Smooth muscle cell of the brain vasculature (primary cell): ENCODE results near the gene ITGA2B.
A peak's percentile ranks its signal among the peaks of the same experiment; 100 is the strongest.
"Not testable (repeated sequence)": the region's sequence is repeated elsewhere in the genome, so short reads cannot be mapped to it uniquely, and the experiment has no call there.

Source experiments
- DNase-seq: peaks from one replicate; pipeline ENCODE4 v3.0.0-alpha.2; 2012; ENCODE audit warnings: low read depth, low spot score

ITGA2B gene

GRCh38 chr17:44390250-44390870, 911 bp upstream of the ITGA2B start:
- DNase-seq: no peak

DNA sequence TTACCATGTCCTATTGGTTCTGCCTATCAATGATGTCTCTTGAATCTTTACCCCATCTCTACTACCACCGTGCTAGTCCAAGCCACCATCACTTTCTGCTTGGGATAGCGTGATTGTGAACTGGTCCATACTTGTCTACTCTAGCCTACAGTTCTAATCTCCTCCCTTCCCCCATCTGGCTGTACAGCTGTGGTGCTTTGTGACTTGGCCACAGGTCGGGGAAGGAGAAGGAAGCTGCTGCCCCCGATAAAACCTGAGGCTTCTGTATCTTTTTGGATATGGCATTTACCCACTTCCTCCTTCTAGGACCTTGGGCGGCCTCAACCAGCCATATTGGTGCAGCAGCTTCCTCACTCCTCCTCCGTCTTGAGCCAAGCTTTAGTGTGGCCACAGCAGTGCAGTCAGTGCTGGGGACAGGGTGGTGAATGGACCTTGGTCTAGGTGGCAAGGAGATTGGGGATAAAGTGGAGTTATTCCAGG, 314 bp upstream of the ITGA2B start:
- DNase-seq: no peak

DNA sequence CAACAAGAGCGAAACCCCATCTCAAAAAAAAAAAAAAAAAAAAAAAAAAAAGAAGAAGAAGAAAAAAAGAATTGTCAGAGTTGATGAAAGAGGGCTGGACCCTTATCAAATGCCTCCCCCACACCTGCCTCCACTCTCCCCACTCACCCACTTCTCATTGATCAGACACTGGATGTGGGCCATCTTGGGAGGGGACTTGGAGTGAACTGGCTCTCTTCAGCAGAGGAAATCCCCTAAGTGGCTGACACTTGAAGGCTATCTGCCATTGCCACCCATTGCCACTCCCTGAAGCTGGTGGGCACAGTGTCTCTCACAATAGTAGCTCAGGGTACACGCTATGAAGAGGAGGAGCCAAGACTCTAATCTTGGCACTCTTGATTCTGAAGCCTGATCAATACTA, 1.6 kb downstream of the ITGA2B start:
- DNase-seq: no peak

GRCh38 chr17:44386182-44386525, 3.3 kb downstream of the ITGA2B start:
- no peak for DNase-seq

DNA sequence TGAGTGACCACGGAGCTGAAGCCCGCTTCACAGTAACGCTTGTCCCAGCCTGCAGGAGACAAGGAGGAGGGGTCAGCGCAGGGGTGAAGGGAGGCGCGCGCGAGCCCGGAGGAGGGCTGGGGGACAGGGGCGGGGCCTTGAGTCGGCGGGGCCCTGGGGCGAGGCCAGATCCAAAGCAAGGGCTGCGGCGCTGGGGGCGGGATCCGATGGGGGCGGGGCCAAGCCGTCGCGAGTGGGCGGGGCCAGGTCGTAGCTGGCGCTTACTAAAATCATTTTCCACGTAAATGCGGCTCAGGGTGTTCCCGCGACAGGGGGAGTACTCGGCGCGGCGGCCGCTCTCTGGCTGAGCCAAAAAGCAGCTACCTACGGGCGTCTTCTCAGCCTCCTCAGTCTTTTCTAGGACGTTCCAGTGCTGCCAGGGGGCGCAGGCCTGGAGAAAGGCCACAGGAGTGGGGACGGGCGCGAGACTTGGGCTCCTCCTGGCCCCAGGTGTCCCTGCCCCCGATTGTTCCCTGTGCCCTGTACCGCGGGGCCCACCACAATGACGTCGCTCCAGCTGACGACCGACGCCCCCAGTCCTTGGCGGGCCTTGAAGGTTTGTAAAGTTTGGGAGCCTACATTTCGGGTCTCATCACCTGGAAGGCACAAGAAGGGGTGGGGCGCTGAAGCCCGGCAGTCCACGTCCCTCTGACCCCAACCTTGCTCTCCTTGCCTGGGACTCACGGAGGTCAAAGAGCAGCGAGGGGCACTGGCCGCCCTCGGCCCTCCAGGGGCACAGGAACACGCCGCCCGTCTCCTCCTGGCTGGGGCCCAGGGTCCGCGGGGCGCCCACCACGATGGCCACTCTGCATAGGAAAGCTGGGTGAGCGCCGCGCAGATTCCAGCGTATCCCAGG, 3.9 kb downstream of the ITGA2B start:
- peak; percentile 26 for DNase-seq

DNA sequence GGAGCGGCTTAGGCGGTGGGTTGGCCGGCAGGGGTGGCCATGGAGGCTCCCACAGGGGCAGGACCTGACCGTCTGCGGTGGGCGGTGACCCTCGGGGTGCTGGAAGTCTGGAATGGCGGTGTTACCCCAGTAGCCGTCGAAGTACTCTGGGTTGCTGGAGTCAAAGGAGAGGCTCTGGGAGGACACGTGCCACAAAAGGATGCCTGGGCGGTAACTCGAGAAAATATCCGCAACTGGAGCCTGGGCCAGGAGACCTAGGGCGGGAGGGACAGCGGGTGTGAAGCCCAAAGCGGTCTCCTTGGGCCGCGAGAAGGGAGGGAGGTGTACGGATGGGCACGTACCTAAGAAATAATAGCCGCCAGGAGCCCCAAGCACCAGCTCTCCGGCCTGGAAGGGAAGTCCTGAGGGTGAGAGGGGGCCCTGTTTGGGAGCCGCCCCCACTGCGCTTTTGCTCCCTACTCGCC, 4.6 kb downstream of the ITGA2B start:
- no peak for DNase-seq

DNA sequence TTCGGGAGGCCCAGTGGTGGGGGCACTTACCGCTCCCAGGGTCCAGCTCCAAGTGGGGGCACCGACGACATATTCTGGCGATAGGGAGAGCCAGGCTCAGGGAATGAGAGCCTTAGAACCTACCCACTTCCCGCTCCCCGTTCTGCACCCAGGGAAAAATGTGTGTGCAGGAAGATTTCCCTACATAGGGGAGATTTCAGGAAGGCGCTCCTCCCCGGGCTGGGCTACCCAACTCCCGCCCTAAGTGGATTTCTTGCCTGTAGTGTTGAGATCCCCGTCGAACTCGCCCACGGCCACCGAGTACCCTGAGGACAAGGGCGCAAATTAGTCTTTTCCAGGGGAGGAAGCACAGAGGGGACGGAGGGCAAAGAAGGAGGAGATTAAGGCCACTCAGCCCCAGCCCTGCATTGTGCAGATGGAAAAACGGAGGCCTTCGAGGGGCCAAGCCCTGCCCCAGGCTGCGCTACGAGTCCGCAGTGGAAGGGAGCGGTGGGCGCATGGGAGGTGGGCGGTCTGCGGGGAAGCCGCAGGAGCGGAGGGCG, 5.1 kb downstream of the ITGA2B start:
- no peak for DNase-seq

- no peak for DNase-seq
Measured at GRCh38 chr17:44383861-44384260, 5.6 kb downstream of the ITGA2B start.

DNA sequence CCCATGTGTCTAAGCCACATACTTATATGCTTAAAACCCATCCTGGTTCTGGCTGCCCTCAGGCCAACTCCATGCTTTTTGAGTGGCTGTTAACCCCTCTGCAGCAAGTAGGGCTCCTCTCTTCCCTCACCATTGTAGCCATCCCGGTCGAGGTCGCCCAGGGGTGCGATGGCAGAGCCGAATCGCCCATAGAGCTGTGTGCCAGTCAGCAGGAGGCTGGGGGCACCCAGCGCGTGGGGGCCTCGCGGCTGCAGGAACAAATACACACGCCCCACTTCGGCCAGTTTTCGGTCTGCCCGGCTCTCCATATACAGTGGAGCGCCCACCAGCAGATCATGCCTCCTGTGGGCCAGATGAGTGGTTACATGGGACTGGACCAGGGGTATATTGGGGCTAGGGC, 6.1 kb downstream of the ITGA2B start:
- DNase-seq: no peak

DNA sequence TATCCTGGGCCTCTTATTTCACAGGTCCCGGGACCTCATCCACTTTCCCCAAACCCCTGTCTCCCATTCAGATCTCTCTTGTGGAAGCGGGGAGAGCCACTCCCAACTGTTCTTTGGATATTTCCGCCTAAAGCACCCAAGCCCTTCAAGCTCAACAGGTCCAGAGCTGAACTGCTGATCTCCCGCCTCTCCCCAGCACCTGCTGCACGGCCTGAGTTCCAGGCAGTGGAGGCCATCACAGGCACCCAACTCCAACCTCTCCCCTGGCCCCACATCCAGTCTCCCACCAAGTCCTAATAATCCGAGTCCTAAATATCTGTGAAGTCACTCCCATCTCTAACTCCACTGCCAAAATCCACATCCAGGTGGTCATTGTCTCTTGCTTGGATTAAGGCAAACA, 6.5 kb downstream of the ITGA2B start:
- DNase-seq: no peak

GRCh38 chr17:44381810-44382305, 7.6 kb downstream of the ITGA2B start:
- no peak for DNase-seq

DNA sequence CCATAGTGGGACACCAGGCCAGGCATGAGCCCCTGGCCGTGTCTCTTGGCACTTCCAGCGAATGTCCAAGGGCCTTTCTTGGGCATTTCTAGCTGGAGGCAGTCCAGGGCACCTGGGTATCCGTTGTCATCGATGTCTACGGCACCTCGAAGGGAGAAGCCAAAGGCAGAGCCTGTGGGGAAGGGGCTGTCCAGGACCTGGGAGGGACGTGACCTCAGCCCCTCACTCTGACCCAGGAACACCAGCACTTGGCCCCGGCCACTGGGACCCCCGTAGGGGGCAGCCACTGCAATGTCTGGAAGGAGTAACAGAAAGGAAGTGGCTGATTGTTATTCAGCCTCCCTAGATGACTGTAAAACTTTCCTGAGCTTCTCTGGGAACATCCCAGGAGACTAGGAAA, 8.7 kb downstream of the ITGA2B start:
- DNase-seq: no peak

DNA sequence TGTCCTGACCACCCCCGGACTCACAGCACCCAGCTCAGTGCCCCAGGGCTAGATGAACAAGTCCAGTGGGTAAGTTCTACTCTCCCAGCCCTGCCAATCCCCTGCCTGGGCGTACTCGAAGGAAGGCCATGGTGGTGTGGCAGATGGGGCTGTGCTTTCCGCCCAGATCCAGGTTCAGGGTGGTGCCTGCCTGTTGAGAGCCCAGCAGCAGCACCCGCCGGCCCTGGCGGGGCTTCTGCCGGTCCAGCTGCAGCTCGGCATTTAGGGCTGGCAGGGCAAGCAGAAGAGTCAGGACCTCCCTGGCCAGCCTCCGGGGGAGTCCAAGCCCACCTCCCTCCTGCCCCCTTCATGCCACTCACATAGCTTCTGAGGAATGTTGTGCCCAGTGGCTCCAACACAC, 9.6 kb downstream of the ITGA2B start:
- DNase-seq: no peak

GRCh38 chr17:44378171-44378705, 11.2 kb downstream of the ITGA2B start:
- DNase-seq: no peak

DNA sequence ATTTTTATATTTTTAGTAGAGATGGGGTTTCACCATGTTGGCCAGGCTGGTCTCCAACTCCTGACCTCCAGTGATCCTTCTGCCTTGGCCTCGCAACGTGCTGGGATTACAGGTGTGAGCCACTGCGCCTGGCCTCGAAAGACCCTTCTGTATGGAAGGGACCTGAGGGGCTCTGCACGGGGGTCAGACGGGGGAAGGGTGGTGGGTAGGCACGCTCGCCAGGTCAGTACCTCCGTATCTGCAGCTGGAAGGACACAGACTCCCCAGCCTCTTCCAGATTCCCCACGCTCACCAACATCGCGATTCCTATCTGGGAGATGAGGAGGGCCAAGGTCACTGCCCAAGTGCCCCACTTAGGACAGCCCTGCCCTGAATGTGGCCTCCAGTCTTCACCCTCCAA, 12.7 kb downstream of the ITGA2B start:
- no peak for DNase-seq

DNA sequence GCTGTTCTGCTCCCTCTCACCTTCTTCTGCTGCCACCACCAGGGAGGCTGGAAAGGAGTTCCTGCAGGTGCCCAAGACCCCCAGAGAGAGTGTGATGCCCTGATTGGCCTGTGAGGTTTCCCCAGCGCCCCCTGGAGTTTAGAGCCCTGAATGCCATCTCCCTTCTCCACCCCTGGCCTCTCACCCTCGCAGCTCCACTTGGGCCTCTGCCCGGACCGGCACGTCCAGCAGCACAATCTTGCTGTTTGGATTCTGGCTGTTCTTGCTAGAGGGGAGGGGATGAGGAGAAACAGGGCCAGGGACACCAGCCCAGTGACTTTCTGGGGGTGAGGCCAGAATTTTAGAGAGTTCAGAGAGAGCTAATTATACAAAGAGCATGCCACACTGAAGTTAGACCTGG, 13.3 kb downstream of the ITGA2B start:
- no peak for DNase-seq

DNA sequence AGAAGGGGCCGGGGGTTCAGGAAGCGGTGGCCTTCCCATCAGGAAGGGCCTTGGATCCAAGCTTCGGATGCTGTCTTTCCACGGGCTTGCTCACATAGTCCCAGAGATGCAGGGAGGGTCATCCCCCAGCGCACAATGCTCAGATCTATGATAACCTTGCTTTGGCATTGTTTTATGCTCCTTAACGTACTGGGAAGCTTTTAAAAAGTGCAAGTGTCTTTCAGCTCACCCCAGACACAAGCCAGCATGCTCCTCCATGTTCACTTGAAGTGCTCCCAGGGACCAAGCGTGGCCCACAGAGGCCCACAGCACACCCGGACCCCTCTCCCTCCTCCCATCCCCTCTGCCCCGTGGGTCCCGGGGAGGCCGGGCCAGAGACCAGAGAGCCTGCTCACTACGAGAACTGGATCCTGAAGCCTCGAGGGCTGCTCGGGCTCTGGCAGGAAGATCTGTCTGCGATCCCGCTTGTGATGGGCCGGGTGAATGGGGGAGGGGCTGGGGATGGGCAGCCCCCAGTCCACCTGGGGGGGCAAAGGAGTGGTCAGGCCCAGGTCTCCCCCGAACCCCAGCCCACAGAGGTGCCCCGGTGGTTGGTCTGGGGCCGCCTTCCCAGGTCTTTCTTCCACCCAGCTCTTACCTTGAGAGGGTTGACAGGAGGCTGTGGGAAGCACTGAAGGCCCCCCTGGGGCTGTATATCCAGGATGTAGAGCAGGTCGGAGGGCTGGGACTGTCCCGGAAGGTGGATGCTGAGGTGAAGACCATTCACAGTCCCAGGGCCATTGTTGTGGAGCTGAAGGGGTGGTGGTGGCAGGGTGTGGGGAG, 14.0 kb downstream of the ITGA2B start:
- no peak for DNase-seq

DNA sequence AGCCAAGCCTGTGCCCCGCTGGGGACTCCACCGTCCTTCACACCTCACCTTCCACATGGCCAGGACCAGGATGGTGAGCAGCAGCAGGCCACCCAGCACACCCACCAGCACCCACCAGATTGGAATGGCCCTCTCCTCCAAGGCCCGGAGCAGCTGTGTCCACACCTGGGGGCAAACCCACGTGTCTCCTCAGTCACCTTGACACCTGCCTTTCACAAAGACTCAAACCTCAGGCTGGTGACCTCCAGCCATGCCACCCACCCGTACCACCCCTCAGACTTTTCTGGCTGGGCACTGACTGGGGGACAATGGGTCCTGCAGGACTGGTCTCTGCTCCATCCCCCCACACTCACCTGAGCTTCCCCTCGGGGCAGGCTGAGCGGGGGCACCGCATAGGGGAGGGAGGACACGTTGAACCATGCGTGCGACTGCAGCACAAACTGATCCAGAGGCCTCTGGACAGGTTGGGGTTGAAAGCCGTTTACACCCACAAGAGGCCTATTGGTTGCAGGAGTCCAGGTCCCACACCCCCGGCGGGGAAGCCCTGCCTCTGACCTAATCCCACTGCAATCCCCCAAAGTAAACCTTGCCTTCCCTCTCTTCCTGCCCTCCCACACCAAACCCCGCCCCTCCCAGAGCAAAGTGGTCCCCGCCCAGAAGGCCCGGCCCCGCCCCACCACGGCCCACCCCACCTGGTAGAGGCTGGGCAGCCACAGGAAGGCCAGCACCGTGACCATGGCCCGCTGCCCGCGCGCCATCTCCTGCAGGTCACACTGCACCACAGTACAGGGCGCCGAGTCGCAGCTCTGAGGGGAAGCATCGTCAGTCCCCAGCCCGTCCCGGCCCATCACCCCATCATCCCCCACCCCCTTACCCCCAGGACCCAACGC, 14.9 kb downstream of the ITGA2B start:
- no peak for DNase-seq

DNA sequence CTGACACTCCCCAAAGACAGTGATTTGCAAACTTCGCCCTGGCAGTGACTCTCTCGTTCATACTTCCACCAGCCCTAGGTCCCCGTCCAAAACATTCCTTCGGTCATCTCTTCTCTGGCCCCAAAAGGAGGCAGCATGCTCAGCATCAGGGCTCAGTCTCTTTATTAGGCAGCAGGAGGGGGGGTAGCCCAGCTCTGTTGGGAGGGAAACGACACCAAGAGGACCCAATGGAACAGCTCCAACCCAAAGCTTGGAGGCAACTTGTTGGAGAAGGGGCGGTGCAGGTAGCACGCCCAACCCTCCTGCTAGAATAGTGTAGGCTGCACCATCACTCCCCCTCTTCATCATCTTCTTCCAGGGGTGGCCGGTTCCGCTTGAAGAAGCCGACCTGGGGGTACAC, 17.4 kb downstream of the ITGA2B start:
- no peak for DNase-seq

- DNase-seq: not testable (repeated sequence)
Measured at GRCh38 chr17:44369414-44370023, 19.9 kb downstream of the ITGA2B start.
